ENCODE results near the gene ILF2.

DNA sequence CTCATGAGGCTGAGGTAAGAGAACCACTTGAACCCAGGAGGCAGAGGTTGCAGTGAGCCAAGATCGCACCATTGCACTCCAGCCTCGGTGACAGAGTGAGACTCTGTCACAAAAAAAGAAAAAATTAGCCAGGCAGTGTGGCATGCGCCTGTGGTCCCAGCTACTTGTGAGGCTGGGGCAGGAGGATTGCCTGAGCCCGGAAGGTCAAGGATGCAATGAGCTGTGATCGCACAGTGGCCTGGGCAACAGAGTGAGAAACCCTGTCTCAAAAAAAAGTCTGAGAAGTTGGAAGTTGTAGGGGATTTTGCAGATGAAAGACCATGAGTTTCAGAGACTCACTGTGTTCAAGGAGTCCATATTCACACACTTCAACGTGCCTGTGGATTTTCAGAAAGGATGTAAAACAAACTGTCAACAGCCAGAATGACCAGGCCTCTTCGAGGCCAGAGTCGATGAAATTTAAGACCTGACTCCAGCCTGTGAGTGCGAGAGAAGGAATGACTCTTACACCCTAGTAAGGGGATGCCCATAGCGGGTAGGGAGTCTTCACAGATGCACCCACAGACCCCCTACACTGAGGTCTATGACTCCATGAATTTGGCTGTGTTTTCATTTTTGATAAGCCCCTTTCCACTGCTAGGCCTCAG lies 45.7 kb downstream of the ILF2 start:
- TF ChIP-seq CTCF (IDR thresholded peaks at IDR 0.05) (no peak), POLR2A (IDR thresholded peaks at IDR 0.05) (no peak)
